CD1c-positive myeloid dendritic cell (primary cell): ENCODE data around the gene TECR.
A peak's percentile ranks its signal among the peaks of the same experiment; 100 is the strongest.
"Not testable (repeated sequence)": the region's sequence is repeated elsewhere in the genome, so short reads cannot be mapped to it uniquely, and the experiment has no call there.

Experiments
- DNase-seq: peaks from one replicate; pipeline ENCODE4 v3.0.0-alpha.2; 2016; ENCODE audit errors: extremely low spot score

The TECR gene, protein sequence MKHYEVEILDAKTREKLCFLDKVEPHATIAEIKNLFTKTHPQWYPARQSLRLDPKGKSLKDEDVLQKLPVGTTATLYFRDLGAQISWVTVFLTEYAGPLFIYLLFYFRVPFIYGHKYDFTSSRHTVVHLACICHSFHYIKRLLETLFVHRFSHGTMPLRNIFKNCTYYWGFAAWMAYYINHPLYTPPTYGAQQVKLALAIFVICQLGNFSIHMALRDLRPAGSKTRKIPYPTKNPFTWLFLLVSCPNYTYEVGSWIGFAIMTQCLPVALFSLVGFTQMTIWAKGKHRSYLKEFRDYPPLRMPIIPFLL

DNA sequence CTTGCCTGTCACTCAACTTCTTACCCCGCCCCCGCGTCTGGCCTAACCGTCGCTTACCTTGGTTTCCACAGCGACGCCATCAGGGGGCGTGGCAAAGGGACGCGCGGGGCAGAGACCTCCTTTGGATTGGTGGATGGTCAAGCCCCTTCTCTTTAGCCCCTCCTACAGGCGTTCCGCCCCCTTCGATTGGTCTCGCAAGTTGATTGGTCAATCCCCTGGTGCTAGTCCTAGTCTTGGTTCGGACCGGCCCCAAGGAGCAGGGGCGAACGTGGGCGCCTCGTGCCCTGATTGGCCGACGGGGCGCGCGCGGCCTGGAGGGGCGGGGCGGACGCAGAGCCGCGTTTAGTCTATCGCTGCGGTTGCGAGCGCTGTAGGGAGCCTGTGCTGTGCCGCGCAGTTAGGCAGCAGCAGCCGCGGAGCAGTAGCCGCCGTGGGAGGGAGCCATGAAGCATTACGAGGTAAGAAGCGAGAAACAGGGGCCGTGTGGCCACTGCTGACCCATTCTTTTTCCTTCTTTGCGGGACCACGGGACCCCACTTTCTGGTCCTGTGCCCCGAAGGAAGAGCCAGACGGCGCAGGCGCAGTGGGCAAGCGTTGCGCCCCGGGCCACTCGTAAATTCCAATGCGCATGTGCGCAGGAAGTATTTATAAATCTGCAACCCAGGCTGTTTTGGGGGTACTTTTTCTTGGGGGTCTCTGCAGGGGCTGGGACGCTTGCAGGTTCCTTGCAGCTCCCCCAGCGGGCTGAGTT, at the start of gene TECR:
Gene TECR (plus strand): TSS at position 341 of the 751 bp plus-strand sequence. CDS start 103 bp downstream, at position 444.
- DNase-seq: peak; percentile 100

DNA sequence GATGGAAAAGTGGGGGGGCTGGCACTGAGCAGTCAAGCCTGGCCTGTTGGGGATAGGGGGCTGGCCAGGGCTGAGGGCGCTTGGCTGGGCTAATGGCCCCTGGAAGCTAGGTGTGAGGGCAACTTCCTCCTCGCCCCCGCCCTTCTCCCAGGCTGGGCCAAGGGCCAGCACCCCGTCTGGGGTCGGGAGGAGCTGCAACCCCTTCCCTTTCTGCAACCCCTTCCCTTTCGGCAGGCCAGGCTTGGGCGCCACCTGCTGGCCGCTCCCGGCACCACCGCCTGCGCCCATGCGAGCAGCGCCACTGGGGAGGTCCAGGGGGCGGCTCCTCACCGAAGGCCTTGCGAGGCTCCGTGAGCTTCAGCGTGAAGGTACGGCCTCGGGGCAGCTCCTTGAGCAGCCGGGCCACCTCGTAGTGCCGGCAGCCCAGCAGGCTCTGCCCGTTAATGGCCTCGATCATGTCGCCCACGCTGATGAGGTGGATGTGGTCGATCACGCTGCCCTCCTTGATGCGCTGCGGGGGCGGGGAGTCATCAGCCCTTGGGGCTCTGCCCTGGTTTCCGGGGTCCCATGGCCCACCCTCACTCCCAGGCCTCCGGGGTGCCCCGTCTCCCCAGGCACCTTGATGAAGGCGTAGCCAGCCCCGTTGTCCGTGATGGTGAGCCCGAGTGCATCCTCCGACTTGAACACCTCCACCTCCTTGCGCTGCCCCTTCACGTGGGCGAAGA, 49.3 kb upstream of the TECR start:
- DNase-seq: peak; percentile 77

DNA sequence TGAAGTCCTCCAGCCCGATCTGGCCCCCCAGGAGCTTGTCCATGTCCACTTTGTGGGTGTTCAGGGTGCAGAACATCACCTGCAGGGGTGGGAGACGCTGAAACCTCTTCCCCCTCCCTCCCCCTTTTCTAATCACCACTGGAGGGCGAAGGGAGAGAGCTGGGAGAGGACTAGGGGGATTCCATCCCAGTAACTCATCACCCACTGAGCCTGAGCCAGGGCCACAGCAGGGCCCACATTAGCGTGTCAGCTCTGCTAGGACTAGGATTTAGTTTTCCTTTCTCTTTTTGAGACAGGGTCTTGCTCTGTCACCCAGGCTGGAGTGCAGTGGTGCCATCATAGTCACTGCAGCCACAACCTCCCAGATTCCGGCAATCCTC, 48.7 kb upstream of the TECR start:
- DNase-seq: no peak

DNA sequence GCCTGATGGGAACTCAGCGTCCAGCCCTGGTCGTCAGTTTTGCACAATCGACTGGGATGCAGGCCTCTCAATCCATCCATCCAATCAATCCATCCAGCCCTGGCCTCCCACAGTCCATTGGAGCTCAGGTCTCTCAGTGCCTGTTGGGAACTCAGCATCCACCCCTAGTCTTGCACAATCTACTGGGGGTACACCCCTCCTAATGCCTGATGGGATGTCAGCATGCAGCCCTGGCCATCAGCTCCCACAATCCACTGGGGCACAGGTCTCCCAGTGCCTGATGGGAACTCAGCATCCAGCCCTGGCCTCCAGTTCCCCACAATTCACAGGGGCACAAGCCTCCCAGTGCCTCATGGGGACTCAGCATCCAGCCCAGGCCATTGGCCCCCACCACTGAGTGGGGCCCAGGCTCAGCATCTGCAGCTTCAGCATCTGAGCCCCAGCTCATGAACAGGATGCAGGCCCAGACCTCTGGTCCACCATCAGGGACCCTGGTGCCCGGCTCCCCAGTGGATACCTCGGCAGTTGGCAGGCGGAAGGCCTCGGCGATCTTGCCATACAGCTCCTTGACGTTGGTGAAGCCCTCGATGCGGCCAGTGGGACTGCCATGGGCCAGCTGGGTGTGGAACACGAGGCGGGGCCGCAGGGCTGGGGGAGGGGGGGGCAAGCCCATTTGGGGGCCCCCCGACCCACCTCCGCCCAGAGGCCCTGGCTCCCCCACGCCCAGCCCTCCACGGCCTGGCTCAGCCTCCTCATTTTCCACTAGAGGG, 47.0 kb upstream of the TECR start:
- DNase-seq: no peak

DNA sequence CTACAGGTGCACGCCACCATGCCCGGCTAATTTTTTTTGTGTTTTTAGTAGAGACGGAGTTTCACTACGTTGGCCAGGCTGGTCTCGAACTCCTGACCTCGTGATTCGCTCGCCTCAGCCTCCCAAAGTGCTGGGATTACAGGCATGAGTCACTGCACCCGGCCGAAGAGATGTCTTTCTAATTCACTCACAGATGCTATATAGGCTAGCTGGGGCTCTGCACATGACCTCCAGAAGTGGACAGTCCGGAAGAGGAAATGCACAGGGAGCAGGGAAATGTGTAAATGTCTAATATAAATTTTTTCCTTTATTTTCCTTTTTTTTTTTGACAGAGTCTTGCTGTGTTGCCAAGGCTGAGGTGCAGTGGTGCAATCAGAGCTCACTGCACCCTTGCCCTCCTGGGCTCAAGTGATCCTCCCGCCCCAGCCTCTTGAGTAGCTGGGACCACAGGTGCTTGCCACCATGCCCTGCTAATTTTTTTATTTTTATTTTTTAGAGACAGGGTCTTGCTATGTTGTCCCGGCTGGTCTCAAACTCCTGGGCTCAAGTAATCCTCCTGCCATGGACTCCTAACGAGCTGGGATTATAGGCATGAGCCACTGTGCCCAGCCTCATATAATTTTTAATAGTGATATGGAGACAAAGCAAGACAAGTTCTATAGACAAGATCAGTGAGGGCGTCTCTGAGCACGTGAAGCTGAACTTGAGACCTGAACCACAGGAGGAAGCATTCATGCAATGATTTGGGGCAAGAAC, 41.8 kb upstream of the TECR start:
- DNase-seq: no peak

DNA sequence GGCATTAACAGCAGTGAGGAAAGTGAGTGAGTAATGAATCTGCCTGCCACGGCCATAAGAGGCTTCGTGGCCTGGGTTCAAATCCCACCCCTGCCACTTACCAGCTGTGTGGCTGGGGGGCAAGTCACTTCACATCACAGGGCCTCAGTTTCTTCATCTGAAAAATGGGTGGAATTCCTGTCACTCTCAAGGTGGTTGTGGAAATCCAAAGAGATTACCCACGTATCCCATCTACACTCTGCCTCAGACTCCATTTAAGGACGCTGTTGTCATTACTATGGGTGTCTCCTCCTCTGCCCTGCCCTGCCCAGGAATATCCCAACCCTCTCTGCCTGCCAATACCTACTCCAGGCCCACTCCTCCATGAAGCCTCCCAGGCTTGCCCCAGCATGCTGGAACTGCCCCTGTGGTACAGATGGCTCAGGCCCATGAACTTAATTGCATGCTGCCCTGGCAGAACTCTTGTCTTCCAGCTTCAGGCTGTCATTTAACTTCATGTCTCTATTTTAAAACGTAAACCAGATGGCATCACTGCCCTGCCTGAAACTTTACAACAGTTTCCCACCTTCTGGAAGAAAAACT, 36.5 kb upstream of the TECR start:
- DNase-seq: no peak

DNA sequence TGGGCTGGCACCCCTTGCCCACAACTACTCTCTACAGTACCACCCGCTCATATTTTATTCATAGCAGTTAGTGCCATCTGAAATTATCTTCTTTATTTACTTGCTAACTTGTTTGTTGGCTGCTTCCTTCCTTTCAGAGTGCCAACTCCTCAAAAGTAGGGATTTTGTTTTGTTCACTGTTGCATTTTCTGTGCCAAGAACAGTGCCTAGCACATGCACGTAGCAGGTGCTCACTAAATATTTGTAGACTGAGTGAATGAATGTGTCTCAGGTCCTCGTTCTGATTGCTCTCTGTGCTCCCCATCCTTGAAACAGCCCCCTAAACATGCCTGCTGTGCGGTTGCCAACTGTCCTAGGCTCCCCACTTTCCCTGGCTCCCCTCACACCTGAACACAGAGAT, 35.0 kb upstream of the TECR start:
- no peak for DNase-seq

DNA sequence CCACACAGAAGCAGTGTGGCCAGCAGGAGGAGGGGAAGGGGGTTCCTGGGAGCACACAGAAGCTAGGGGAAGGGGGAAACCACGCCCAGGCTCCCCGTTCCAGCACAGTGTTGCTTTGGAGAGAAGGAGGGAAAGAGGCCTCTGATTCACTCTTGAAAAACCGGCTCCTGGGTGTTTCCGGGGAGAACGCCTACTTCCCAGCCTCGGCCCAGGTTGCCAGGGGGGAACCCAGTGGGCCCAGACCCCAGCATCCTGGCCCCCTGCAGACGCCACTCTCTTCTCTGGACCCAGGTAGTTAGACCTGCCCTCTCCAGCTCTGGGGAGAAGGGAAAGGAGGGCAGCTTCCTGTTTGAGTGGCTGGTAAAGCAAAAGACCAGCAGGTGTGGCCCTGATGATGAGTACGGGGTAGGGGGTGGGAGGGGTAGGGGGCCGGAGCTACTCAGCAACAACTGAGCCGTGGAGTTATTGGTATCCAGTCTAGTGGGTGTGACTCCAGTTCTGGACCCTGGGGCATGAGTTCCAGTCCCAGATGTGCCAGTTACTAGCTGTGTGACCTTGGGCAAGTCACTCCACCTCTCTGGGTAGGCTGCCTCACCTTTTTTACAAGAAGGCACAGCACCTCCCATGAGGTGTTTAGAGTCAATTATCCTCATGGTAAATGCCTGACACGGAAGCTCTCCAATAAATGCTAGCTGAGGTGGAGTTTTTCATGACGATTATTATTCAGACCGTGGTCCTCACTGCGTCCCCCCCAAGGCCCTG, 34.3 kb upstream of the TECR start:
- no peak for DNase-seq

DNA sequence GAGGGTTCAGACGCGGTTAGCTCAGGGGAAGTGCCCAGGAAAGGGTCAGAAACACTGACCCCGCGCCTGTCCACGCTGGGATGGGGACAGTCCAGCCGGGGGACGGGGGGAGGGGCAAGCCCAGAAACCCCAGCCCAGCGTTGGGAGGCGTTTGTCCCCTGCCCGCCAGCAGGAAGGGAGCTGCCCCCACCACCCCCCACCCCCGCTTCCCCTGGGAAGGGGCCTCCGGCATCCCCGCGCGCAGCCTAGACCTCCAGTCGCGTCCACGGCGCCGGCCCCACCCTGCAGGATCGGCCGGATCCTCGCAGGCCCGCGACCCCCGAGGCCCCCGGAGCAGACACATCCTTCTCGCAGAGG, 33.7 kb upstream of the TECR start:
- no peak for DNase-seq

DNA sequence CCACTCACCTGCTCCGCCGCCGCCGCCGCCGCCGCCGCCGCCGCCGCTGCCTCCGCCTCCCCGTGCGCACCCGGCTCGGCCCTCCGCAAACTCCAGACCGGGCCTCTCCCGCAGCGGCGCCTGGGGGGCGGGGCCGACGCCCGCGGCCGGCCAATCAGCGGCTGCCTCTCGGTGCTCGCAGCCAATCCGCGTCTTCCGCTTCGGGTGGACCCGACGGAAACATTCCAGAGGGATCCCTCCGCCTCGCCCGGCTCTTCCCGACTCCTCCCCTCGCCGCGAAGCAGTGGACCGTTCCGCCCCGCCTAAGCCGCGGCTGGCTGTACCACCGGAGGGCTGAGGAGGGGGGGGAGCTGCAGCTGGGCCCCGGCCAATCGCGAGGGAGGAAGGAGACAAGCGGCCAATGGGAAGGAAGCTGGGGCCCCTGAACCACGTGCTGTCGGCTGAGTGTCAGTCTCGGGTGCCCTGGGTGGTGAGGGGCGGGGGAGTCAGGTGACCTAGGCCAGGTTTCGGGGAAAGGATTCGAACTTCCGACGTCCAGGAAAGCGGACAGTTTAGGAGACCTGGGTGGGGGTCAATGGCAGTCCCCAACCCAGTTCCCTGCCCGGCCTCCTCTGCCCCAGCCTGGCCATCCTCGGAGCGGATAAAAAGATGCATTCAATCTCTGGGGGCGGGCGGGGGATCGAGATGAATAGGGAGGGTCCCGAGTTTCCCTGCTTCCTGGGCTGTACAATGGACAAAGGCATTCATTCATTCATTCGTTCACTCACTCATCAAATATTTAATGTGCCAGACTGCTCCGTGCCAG, 33.2 kb upstream of the TECR start, which contains the start of gene GIPC1:
Gene GIPC1 (minus strand): TSS at position 99 of the 805 bp plus-strand sequence. CDS start 13,151 bp downstream, outside the sequence.
- peak; percentile 85 for DNase-seq

DNA sequence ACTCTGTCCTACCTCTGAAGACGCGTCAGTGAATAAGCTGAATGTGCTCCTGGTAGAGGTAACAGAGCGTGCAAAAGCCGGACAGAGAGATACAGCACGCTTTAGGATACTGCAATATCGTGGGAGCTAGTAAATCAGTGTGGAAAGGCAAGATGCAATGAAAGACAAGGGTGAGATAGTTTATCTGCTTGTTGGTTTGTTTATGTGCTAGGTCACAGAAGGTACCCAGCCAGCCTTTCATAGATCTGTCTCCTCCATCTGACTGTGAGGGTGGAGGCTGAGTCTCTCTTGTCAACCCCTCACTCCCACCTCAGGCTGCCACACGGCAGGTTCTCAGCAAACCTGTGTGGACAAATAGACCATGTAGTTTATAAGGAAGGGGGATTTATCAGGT, 32.6 kb upstream of the TECR start:
- DNase-seq: no peak

DNA sequence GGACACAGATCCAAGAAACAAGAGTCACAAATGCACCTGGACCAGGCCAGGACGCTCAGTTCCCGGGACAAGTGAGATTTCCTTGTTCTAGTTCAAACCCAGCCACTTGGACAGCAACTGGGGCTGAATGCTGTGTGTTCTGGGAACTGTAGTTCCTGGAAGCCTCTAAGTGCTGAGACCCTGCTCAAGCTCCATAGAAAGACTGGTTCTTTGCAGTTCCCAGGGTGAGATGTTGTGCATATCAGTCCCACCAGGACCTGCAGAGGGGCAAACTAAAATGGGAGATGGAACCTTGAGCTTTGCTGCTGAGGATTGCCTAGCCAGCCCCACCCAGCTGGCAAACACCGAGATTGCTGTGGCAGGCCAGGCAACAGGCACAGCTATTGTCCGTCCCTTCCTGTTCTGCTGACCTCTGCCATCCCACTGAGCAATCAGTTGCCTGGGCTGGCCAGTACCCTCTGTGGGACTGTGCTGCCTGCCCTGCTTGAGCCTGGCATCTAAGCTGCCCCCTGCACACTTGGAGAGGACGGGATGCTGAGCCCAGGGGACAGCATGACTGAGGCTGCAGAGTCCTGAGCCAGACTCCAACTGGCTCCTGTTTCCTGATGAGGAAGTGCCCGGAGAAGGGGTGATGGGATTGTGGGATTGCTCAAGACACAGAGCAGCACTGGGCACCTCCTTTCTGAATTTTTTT, 32.0 kb upstream of the TECR start:
- peak; percentile 26 for DNase-seq

DNA sequence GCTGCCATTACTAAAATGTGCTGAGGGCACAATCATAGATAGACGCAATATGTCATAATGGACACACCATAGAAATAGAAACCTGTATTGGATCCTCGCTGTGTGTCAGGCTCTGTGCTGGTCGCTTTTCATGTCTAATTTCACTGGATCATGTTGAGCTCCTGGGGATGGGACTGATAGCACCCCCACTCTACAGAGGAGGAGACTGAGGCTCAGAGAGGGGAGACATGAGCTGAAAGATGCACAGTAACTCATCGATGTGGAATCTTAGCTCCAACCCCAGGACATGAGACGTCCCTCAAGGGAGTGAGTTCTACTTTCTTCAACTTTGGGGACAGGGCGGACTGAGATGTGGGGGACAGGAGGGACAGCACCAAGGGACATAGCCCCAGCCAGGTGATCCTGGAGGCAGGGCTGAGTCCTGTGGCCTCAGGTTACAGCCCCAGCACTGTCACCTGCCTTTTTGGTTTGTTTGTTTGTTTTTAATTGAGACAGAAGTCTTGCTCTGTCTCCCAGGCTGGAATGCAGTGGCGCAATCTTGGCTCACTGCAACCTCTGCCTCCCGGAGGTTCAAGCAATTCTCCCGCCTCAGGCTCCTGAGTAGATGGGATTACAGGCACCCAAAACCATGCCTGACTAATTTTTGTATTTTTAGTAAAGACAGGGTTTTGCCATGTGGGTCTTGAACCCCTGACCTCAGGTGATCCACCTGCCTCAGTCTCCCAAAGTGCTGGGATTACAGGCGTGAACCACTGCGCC, 26.9 kb upstream of the TECR start:
- no peak for DNase-seq

DNA sequence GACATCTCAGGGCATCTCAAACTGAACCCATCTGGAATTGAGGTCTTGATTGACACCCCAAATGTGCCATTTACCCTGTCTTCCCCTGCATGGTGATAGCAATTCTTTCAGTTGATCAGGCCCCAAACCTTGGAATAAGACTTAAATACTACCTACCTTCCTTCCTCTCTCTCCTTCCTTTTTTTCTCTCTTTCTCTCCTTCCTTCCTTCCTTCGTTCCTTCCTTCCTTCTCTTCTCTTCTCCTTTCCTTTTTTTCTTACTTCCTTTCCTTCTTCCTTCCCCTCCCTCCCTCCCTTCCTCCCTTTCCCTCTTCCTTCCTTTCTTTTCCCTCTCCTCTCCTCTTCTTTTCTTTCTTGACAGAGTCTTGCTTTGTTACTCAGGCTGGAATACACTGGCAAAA, 26.1 kb upstream of the TECR start:
- DNase-seq: no peak

DNA sequence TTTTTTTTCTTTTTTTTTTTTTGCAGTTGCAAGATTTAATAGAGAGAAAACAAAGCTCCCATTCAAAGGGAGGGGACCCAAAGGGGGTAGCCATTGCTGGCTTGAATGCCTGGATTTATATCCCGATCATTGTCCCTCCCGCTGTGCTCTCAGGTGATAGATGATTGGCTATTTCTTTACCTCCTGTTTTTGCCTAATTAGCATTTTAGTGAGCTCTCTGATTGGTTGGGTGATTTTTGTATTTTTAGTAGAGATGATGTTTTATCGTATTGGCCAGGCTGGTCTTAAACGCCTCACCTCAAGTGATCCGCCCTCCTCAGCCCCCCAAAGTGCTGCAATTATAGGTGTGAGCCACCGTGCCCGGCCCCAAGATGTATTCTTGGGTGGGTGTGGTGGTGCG, 24.8 kb upstream of the TECR start:
- DNase-seq: not testable (repeated sequence)

DNA sequence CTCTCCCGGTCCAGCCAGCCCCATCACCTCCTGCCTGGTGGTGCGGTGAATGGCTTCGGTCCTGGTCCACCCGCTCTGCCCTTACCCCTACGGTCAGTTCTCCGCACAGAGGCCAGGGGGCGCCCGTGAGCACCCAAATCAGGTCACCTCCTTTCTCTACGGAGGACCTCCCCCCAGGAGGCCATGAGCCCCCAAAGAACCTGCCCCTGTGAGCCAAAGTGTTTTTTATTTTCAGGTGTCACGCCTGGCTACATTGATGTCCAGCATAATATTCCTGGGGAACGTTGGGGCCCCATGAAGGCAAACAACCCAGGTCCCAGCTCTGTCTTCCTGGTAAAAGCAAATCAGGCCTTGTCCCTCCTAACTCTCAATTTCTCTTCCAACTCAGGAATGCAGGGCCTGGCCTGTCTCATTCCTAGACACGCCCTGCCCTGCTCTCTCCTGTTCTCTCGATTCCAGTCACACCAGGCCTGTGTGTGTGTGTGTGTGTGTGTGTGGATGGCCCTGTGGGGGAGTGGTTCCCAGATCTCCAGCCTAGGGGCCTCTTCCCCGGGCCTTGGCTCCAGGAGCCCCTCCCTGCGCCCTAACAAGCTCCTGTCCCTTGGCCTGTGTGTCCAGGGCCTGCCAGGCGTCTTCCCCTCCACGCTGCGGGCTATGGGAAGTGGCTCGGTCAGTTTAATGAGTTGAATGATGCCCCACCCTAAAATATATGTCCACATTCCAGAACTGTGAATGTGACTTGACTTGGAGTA, 23.7 kb upstream of the TECR start:
- DNase-seq: peak; percentile 76
